ENCODE measurements around the gene DGCR6L.

DGCR6L gene

DNA sequence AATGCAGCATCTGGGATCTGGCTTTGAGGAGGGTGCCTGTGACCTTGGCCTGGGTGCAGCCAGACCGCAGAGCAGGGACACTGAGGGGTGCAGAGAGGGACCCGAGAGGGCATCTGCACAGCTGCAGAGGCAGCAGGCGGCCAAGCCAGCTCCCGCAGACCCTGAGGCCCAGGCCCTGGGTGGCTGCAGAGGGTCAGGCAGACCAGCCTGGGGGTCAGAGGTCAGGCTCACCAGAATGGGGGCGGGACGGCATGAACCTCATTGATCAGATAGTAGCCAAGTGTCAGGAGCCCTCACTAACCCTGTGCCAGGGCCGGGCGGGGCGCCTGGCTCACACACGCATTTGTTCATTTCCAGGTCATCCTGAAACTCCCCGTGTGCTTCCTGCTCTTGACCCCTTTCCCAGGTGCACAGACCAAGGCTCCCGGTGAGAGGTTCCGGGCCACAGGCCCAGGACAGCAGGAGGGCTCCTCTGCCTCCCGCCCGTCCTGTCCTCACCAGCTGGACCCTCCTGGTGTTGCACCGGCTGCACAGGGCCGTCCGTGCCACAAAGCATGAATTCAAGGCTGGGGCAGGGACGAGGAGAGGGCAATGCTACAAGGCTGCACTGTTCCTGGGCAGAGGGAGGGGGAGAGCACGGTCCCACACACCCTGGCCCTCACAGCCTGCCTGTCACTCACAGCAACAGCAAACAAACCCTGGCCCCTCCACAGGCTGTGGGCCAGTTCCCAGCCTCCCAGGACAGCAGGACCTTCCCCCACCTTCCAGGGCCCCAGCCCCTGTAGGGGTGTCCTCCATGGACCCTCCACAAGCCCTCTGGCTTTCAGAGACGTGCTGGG is 55.0 kb downstream of the DGCR6L start:
- TF ChIP-seq, protein P1, sequence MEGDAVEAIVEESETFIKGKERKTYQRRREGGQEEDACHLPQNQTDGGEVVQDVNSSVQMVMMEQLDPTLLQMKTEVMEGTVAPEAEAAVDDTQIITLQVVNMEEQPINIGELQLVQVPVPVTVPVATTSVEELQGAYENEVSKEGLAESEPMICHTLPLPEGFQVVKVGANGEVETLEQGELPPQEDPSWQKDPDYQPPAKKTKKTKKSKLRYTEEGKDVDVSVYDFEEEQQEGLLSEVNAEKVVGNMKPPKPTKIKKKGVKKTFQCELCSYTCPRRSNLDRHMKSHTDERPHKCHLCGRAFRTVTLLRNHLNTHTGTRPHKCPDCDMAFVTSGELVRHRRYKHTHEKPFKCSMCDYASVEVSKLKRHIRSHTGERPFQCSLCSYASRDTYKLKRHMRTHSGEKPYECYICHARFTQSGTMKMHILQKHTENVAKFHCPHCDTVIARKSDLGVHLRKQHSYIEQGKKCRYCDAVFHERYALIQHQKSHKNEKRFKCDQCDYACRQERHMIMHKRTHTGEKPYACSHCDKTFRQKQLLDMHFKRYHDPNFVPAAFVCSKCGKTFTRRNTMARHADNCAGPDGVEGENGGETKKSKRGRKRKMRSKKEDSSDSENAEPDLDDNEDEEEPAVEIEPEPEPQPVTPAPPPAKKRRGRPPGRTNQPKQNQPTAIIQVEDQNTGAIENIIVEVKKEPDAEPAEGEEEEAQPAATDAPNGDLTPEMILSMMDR (IDR thresholded peaks at IDR 0.05; ENCODE audit: low read depth, low read length, missing control alignments): no peak
- DNase-seq (ENCODE audit: extremely low read depth, low read depth): no peak
- no peak overlapping the region for H3K4me3 ChIP-seq (replicated peaks; ENCODE audit: low read depth, low read length)
